ENCODE data around the gene PPP6R2.
A peak's percentile ranks its signal among the peaks of the same experiment; 100 is the strongest.

The PPP6R2 gene

GRCh38 chr22:50305923-50306566, 37.1 kb upstream of the PPP6R2 start:
- H3K36me3 ChIP-seq (ENCODE audit: control insufficient read depth in 1 of 2, insufficient read depth in 2 of 2, low read length in 2 of 2): no peaks in the 10 kb centered on the region
- peak overlapping the region; percentile 83 to 86 for H3K4me3 ChIP-seq (ENCODE audit: low read depth in 1 of 2, low read length in 2 of 2)
- H3K27me3 ChIP-seq (ENCODE audit: control insufficient read depth in 1 of 2, insufficient read depth in 2 of 2, low read length in 2 of 2): no peaks in the 10 kb centered on the region
- peaks cover 47 to 70% of the 10 kb centered on the region in 2 donors for H3K4me1 ChIP-seq (ENCODE audit: control insufficient read depth in 1 of 2, insufficient read depth in 2 of 2, low read length in 2 of 2)
- peak overlapping the region; percentile 91 for H3K27ac ChIP-seq (ENCODE audit: low read depth, low read length)
- H3K9me3 ChIP-seq (ENCODE audit: control insufficient read depth in 1 of 2, low read length in 2 of 2): no peaks in the 10 kb centered on the region
- H3K9ac ChIP-seq (ENCODE audit: low read depth in 1 of 2, low read length in 2 of 2): peak overlapping the region; percentile 82

DNA sequence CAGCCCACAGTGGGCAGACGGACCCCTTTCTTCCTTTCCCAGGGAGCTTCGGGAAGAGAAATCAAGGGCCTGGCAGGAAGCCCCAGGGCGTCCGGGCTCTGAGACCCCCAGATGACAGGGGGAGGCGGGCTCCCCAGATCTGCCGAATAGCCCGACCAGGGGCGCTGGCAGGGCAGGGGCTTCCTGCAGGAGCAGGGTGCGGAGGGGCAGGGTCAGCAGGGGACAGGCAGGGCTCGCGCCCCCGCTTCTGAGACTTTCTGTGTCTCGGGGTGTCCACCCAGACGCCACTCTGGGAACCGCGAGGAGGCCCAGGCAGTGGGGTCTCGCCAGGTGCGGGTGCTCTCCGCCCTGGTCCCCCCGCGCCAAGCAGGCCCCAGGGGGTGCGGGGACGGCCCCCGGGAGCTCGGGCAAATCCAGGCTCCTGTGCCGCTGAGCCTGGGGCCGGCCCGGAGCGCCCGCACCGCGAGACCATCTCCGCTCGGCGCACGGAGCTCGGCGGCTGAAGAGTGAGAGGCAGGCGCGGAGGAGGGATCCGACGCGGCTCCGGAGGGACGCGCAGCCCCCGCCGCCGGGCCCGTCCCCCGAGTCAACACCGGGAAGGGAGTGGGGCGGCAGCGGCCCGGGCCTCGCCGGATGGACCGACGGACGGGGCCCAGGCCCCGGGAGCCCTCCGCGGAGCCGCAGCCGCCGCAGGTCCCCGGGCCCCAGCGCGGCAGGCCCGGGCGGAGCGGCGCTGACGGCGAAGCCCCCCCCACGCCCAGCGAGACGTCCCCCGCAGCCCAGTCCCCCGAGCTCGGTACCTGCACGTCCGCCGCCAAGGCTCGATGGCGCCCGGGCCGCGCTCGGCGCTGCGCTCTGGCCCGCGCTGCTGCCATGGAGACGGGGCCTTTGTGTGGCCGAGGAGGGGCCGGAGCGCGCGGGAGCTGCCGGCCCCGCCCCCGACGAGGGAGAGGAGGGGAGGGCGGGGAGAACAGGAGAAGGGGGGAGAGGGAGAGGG, 36.1 kb upstream of the PPP6R2 start, which contains the start of gene PLXNB2:
Gene PLXNB2, minus strand, starts transcription at position 894 of the 997 bp plus-strand sequence. CDS start 17,062 bp downstream, outside the sequence.
- Histone ChIP-seq H3K9ac (ENCODE audit: low read depth in 1 of 2, low read length in 2 of 2) (peak within 1 kb of the TSS; percentile 82 to 86), H3K9me3 (ENCODE audit: control insufficient read depth in 1 of 2, low read length in 2 of 2) (no peaks in the 10 kb centered on the region), H3K27me3 (ENCODE audit: control insufficient read depth in 1 of 2, insufficient read depth in 2 of 2, low read length in 2 of 2) (no peaks in the 10 kb centered on the region), H3K27ac (ENCODE audit: low read depth, low read length) (peak within 1 kb of the TSS; percentile 75), H3K4me1 (ENCODE audit: control insufficient read depth in 1 of 2, insufficient read depth in 2 of 2, low read length in 2 of 2) (peaks cover 37 to 60% of the 10 kb centered on the region in 2 donors), H3K4me3 (ENCODE audit: low read depth in 1 of 2, low read length in 2 of 2) (peak within 1 kb of the TSS; percentile 83 to 86), H3K36me3 (ENCODE audit: control insufficient read depth in 1 of 2, insufficient read depth in 2 of 2, low read length in 2 of 2) (no peaks in the 10 kb centered on the region)

DNA sequence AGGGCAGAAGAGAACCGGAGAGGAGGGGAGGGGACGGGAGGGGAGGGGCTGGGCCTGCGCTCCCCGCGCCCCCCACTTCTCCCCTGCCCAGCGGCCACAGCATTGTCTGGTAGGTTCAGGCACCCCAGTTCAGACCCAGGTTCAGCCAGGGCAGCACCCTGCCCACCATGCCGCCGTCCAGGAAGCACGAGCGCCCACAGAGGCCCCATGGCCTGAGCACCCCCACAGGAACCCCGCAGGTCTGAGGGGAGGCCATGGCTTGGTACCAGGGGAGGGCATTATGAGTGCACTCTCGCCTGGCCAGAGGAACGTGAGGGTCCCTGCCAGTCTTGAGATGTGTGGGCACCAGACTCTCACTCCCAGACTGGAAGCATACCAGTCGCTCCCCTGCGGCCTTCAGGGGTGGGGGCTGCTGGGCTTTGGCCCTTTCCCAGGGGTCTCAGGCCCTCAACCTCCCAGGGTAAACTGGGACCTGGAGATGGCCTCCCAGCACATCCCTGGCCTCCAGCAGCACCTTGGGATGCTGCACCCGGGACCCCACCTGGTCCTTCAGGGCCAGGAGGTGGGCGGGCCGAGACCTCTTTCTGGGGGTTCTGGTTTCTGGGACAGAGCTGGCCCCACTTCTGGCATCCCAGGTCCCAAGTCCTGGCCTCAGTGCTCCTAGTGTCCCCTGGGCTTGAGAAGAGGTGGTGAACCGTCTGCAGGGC, 35.1 kb upstream of the PPP6R2 start:
- H3K4me1 ChIP-seq (ENCODE audit: control insufficient read depth in 1 of 2, insufficient read depth in 2 of 2, low read length in 2 of 2): peaks cover 27 to 50% of the 10 kb centered on the region in 2 donors
- no peak overlapping the region for H3K4me3 ChIP-seq (ENCODE audit: low read depth in 1 of 2, low read length in 2 of 2)
- H3K9me3 ChIP-seq (ENCODE audit: control insufficient read depth in 1 of 2, low read length in 2 of 2): no peaks in the 10 kb centered on the region
- peak overlapping the region in 1 of 2 donors; percentile 32 for H3K9ac ChIP-seq (ENCODE audit: low read depth in 1 of 2, low read length in 2 of 2)
- no peaks in the 10 kb centered on the region for H3K27me3 ChIP-seq (ENCODE audit: control insufficient read depth in 1 of 2, insufficient read depth in 2 of 2, low read length in 2 of 2)
- peak overlapping the region; percentile 42 for H3K27ac ChIP-seq (ENCODE audit: low read depth, low read length)
- no peaks in the 10 kb centered on the region for H3K36me3 ChIP-seq (ENCODE audit: control insufficient read depth in 1 of 2, insufficient read depth in 2 of 2, low read length in 2 of 2)

GRCh38 chr22:50308597-50308935, 34.6 kb upstream of the PPP6R2 start:
- H3K4me3 ChIP-seq (ENCODE audit: low read depth in 1 of 2, low read length in 2 of 2): no peak overlapping the region
- no peaks in the 10 kb centered on the region for H3K9me3 ChIP-seq (ENCODE audit: control insufficient read depth in 1 of 2, low read length in 2 of 2)
- H3K9ac ChIP-seq (ENCODE audit: low read depth in 1 of 2, low read length in 2 of 2): no peak overlapping the region
- peaks cover 22 to 46% of the 10 kb centered on the region in 2 donors for H3K4me1 ChIP-seq (ENCODE audit: control insufficient read depth in 1 of 2, insufficient read depth in 2 of 2, low read length in 2 of 2)
- H3K27me3 ChIP-seq (ENCODE audit: control insufficient read depth in 1 of 2, insufficient read depth in 2 of 2, low read length in 2 of 2): no peaks in the 10 kb centered on the region
- H3K27ac ChIP-seq (ENCODE audit: low read depth, low read length): peak overlapping the region; percentile 52
- H3K36me3 ChIP-seq (ENCODE audit: control insufficient read depth in 1 of 2, insufficient read depth in 2 of 2, low read length in 2 of 2): no peaks in the 10 kb centered on the region

DNA sequence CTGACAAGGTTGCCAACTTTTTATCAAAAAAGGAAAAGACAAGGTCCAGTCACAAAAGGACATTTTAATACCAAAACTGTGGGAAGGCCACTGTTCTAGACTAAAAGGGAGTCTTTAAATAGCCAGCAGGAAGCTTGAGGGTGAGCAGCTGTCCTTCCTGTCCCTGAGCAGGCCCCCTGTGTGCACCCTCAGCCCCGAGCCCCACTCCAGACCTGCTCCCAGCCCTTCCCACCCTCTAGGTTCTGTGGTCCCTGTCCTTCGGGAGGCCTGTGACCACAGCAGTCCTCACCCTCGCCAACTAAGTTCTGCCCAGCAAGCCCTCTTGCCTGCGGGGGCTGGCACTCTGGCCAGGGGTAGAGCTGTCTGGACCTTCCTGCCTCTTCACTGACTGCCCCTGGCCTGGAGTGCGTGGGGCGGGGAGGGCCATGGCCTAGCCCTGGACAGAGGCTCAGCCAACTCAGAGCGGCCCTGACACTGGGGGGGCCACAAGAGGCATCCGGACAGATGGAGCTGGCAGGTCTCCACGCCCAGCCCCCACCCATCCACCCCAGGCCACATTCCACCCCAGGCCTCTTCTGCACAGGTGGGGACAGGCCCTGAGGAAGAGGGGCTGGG, 34.0 kb upstream of the PPP6R2 start:
- H3K4me1 ChIP-seq (ENCODE audit: control insufficient read depth in 1 of 2, insufficient read depth in 2 of 2, low read length in 2 of 2): peaks cover 22 to 46% of the 10 kb centered on the region in 2 donors
- H3K4me3 ChIP-seq (ENCODE audit: low read depth in 1 of 2, low read length in 2 of 2): no peak overlapping the region
- H3K27ac ChIP-seq (ENCODE audit: low read depth, low read length): peak overlapping the region; percentile 52
- no peaks in the 10 kb centered on the region for H3K9me3 ChIP-seq (ENCODE audit: control insufficient read depth in 1 of 2, low read length in 2 of 2)
- no peaks in the 10 kb centered on the region for H3K27me3 ChIP-seq (ENCODE audit: control insufficient read depth in 1 of 2, insufficient read depth in 2 of 2, low read length in 2 of 2)
- H3K36me3 ChIP-seq (ENCODE audit: control insufficient read depth in 1 of 2, insufficient read depth in 2 of 2, low read length in 2 of 2): no peaks in the 10 kb centered on the region
- H3K9ac ChIP-seq (ENCODE audit: low read depth in 1 of 2, low read length in 2 of 2): no peak overlapping the region

- peak overlapping the region; percentile 52 for H3K27ac ChIP-seq (ENCODE audit: low read depth, low read length)
- no peak overlapping the region for H3K4me3 ChIP-seq (ENCODE audit: low read depth in 1 of 2, low read length in 2 of 2)
- H3K27me3 ChIP-seq (ENCODE audit: control insufficient read depth in 1 of 2, insufficient read depth in 2 of 2, low read length in 2 of 2): no peaks in the 10 kb centered on the region
- H3K9ac ChIP-seq (ENCODE audit: low read depth in 1 of 2, low read length in 2 of 2): no peak overlapping the region
- no peaks in the 10 kb centered on the region for H3K36me3 ChIP-seq (ENCODE audit: control insufficient read depth in 1 of 2, insufficient read depth in 2 of 2, low read length in 2 of 2)
- no peaks in the 10 kb centered on the region for H3K9me3 ChIP-seq (ENCODE audit: control insufficient read depth in 1 of 2, low read length in 2 of 2)
- peaks cover 23 to 45% of the 10 kb centered on the region in 2 donors for H3K4me1 ChIP-seq (ENCODE audit: control insufficient read depth in 1 of 2, insufficient read depth in 2 of 2, low read length in 2 of 2)
Observed at GRCh38 chr22:50309601-50309991, 33.5 kb upstream of the PPP6R2 start.

DNA sequence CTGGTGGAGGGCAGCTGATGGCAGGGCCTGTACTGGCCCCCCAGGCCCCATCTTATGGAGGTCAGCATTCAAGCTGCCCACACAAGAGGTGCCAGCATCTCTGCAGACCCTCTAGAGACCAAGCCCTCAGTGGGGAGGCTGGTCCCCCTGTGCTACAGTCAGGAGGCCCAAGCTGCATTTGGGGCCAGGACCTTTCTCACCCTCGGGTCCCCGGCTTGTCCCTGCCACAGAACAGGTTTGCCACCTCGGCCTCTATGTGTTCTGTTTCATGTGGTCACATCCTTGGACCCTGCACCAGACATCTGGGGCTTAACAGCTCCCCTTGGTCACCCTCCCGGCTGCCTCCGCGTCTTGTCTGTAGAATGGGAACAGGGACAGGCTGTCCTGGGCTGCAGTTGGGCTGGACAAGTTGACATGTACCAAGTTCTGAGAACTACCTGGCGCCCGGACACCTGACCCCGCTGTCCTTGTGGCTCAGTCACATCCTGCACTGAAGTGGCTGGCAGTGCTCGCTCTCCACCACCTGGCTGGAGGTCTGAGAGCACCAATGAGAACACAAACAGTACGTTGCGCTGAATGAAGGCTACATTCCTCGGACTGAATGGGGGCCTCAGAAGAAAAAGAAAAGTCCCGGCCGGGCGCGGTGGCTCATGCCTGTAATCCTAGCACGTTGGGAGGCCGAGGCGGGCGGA, 33.0 kb upstream of the PPP6R2 start:
- no peak overlapping the region for H3K27ac ChIP-seq (ENCODE audit: low read depth, low read length)
- no peak overlapping the region for H3K4me3 ChIP-seq (ENCODE audit: low read depth in 1 of 2, low read length in 2 of 2)
- no peak overlapping the region for H3K9ac ChIP-seq (ENCODE audit: low read depth in 1 of 2, low read length in 2 of 2)
- H3K36me3 ChIP-seq (ENCODE audit: control insufficient read depth in 1 of 2, insufficient read depth in 2 of 2, low read length in 2 of 2): no peaks in the 10 kb centered on the region
- H3K27me3 ChIP-seq (ENCODE audit: control insufficient read depth in 1 of 2, insufficient read depth in 2 of 2, low read length in 2 of 2): no peaks in the 10 kb centered on the region
- H3K4me1 ChIP-seq (ENCODE audit: control insufficient read depth in 1 of 2, insufficient read depth in 2 of 2, low read length in 2 of 2): peaks cover 23 to 45% of the 10 kb centered on the region in 2 donors
- no peaks in the 10 kb centered on the region for H3K9me3 ChIP-seq (ENCODE audit: control insufficient read depth in 1 of 2, low read length in 2 of 2)

DNA sequence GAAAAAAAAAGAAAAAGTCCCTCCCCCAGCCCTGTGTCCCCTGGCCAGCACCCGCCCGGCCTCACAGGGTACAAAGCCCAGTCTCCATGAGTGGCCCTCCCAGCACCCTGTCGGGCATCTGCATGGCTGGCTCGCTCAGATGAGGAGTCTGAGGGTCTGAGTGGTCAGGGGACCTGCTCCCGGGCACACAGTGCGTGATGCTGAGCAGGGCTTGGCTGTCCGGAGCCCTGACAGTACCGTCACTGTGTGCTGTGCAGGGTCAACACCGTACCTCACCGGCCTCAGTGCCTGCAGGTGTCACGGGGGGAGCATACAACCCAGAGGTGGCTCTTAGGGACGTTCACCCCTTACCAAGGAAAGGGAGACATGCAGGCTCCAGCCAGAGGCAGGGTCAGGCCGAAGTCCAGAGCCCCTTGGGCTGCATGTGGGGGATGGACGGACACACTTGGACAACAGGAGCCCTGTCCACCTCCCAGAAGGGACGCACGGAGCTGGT, 32.1 kb upstream of the PPP6R2 start:
- Histone ChIP-seq H3K27ac (ENCODE audit: low read depth, low read length) (no peak overlapping the region), H3K36me3 (ENCODE audit: control insufficient read depth in 1 of 2, insufficient read depth in 2 of 2, low read length in 2 of 2) (no peaks in the 10 kb centered on the region), H3K27me3 (ENCODE audit: control insufficient read depth in 1 of 2, insufficient read depth in 2 of 2, low read length in 2 of 2) (peaks cover 0 to 3% of the 10 kb centered on the region in 2 donors), H3K4me1 (ENCODE audit: control insufficient read depth in 1 of 2, insufficient read depth in 2 of 2, low read length in 2 of 2) (peaks cover 18 to 43% of the 10 kb centered on the region in 2 donors), H3K9ac (ENCODE audit: low read depth in 1 of 2, low read length in 2 of 2) (no peak overlapping the region), H3K9me3 (ENCODE audit: control insufficient read depth in 1 of 2, low read length in 2 of 2) (no peaks in the 10 kb centered on the region), H3K4me3 (ENCODE audit: low read depth in 1 of 2, low read length in 2 of 2) (no peak overlapping the region)
